Measurements from ENCODE around the gene TMEM117.

Gene TMEM117

GRCh38 chr12:43797561-43798217 lies 38.2 kb upstream of the TMEM117 start:
- no peak overlapping the region for H2BK5ac ChIP-seq (ENCODE audit: low read depth, low read length, poor library complexity)
- H3K4me1 ChIP-seq (ENCODE audit: control insufficient read depth in 1 of 2, insufficient read depth in 2 of 2, low read length in 2 of 2): no peaks in the 10 kb centered on the region
- no peak overlapping the region for H3K23ac ChIP-seq (ENCODE audit: low read length)
- H4K91ac ChIP-seq (ENCODE audit: low read depth, low read length): no peak overlapping the region
- no peak overlapping the region for H2AK5ac ChIP-seq (ENCODE audit: low read length)
- no peak overlapping the region for H2AFZ ChIP-seq (ENCODE audit: insufficient read depth, low read length, poor library complexity)
- no peaks in the 10 kb centered on the region for H3K79me2 ChIP-seq (ENCODE audit: control insufficient read depth, insufficient read depth, low read length, poor library complexity)
- H3K36me3 ChIP-seq (ENCODE audit: control insufficient read depth in 1 of 2, insufficient read depth in 2 of 2, low read length in 2 of 2): peaks cover 8% of the 10 kb centered on the region in 2 experiments
- H3K27me3 ChIP-seq (ENCODE audit: insufficient read depth, low read length): no peaks in the 10 kb centered on the region
- no peak overlapping the region for H3K18ac ChIP-seq (ENCODE audit: low read length)
- no peak overlapping the region for H3K4me3 ChIP-seq (ENCODE audit: low read depth, low read length)
- no peak overlapping the region for H4K8ac ChIP-seq (ENCODE audit: low read depth, low read length)
- no peak overlapping the region for H3K4ac ChIP-seq (ENCODE audit: low read depth, low read length)
- H3K27ac ChIP-seq (ENCODE audit: low read depth, low read length): no peak overlapping the region
- no peak overlapping the region for H2BK12ac ChIP-seq (ENCODE audit: low read length)
- H2BK120ac ChIP-seq (ENCODE audit: insufficient read depth, low read length, poor library complexity): no peak overlapping the region
- no peak overlapping the region for H3K9ac ChIP-seq (ENCODE audit: low read length)
- WGBS (ENCODE audit: extremely low coverage, insufficient coverage, insufficient read length): no CpG with 5 or more reads among the region's 4 CpGs
- H3K79me1 ChIP-seq (ENCODE audit: low read length): no peaks in the 10 kb centered on the region
- H3K4me2 ChIP-seq (ENCODE audit: low read length): no peak overlapping the region
- no peak overlapping the region for H3K14ac ChIP-seq (ENCODE audit: low read length)
- no peak overlapping the region for H4K12ac ChIP-seq (ENCODE audit: low read depth, low read length)
- no peak for DNase-seq
- no peaks in the 10 kb centered on the region for H3K9me3 ChIP-seq (ENCODE audit: insufficient read depth, low read depth, low read length)

- Histone ChIP-seq H3K4me2 (ENCODE audit: low read length) (peak overlapping the region; percentile 60), H2BK5ac (ENCODE audit: low read depth, low read length, poor library complexity) (no peak overlapping the region), H3K14ac (ENCODE audit: low read length) (no peak overlapping the region), H2BK120ac (ENCODE audit: insufficient read depth, low read length, poor library complexity) (no peak overlapping the region), H3K27ac (ENCODE audit: low read depth, low read length) (peak overlapping the region; percentile 94), H3K79me2 (ENCODE audit: control insufficient read depth, insufficient read depth, low read length, poor library complexity) (peaks cover 6% of the 10 kb centered on the region), H4K12ac (ENCODE audit: low read depth, low read length) (no peak overlapping the region), H3K4me3 (ENCODE audit: low read depth, low read length) (peak overlapping the region; percentile 85), H3K27me3 (ENCODE audit: insufficient read depth, low read length) (peaks cover under 1% of the 10 kb centered on the region), H3K4ac (ENCODE audit: low read depth, low read length) (peak overlapping the region; percentile 61), H3K23ac (ENCODE audit: low read length) (no peak overlapping the region), H4K91ac (ENCODE audit: low read depth, low read length) (no peak overlapping the region), H3K36me3 (ENCODE audit: control insufficient read depth in 1 of 2, insufficient read depth in 2 of 2, low read length in 2 of 2) (peaks cover 5 to 8% of the 10 kb centered on the region in 2 experiments), H3K79me1 (ENCODE audit: low read length) (peaks cover 8% of the 10 kb centered on the region), H3K18ac (ENCODE audit: low read length) (peak overlapping the region; percentile 87), H2BK12ac (ENCODE audit: low read length) (no peak overlapping the region), H4K8ac (ENCODE audit: low read depth, low read length) (peak overlapping the region; percentile 94), H2AFZ (ENCODE audit: insufficient read depth, low read length, poor library complexity) (no peak overlapping the region), H3K9me3 (ENCODE audit: insufficient read depth, low read depth, low read length) (no peaks in the 10 kb centered on the region), H2AK5ac (ENCODE audit: low read length) (no peak overlapping the region), H3K9ac (ENCODE audit: low read length) (peak overlapping the region; percentile 76), H3K4me1 (ENCODE audit: control insufficient read depth in 1 of 2, insufficient read depth in 2 of 2, low read length in 2 of 2) (no peaks in the 10 kb centered on the region)
- no CpG with 5 or more reads among the region's 20 CpGs for WGBS (ENCODE audit: extremely low coverage, insufficient coverage, insufficient read length)
- no peak for DNase-seq
Observed at GRCh38 chr12:43805149-43805859, 30.6 kb upstream of the TMEM117 start.

GRCh38 chr12:43805860-43806736 lies 29.8 kb upstream of the TMEM117 start, which contains the start of gene TWF1:
Gene TWF1 (minus strand): TSS chr12:43806317. CDS start chr12:43806245, 72 bp downstream.
- no peak within 1 kb of the TSS for H3K23ac ChIP-seq (ENCODE audit: low read length)
- peak within 1 kb of the TSS; percentile 71 for H4K91ac ChIP-seq (ENCODE audit: low read depth, low read length)
- WGBS (ENCODE audit: extremely low coverage, insufficient coverage, insufficient read length): no CpG with 5 or more reads among the region's 89 CpGs
- H3K27me3 ChIP-seq (ENCODE audit: insufficient read depth, low read length): peaks cover 2% of the 10 kb centered on the region
- H3K4ac ChIP-seq (ENCODE audit: low read depth, low read length): peak within 1 kb of the TSS; percentile 61
- peak within 1 kb of the TSS; percentile 93 for H4K12ac ChIP-seq (ENCODE audit: low read depth, low read length)
- H3K4me3 ChIP-seq (ENCODE audit: low read depth, low read length): peak within 1 kb of the TSS; percentile 85
- peak within 1 kb of the TSS; percentile 94 for H3K27ac ChIP-seq (ENCODE audit: low read depth, low read length)
- H2BK5ac ChIP-seq (ENCODE audit: low read depth, low read length, poor library complexity): peak within 1 kb of the TSS; percentile 83
- peak within 1 kb of the TSS; percentile 97 for H2AFZ ChIP-seq (ENCODE audit: insufficient read depth, low read length, poor library complexity)
- peak within 1 kb of the TSS; percentile 49 for H2AK5ac ChIP-seq (ENCODE audit: low read length)
- peak within 1 kb of the TSS; percentile 70 for H2BK12ac ChIP-seq (ENCODE audit: low read length)
- H3K79me2 ChIP-seq (ENCODE audit: control insufficient read depth, insufficient read depth, low read length, poor library complexity): peaks cover 6% of the 10 kb centered on the region
- peak within 1 kb of the TSS; percentile 86 for H2BK120ac ChIP-seq (ENCODE audit: insufficient read depth, low read length, poor library complexity)
- H3K36me3 ChIP-seq (ENCODE audit: control insufficient read depth in 1 of 2, insufficient read depth in 2 of 2, low read length in 2 of 2): peaks cover 2 to 4% of the 10 kb centered on the region in 2 experiments
- DNase-seq: peak; percentile 79 to 88
- peak within 1 kb of the TSS; percentile 98 for H4K8ac ChIP-seq (ENCODE audit: low read depth, low read length)
- H3K4me2 ChIP-seq (ENCODE audit: low read length): peak within 1 kb of the TSS; percentile 60
- H3K79me1 ChIP-seq (ENCODE audit: low read length): peaks cover 8% of the 10 kb centered on the region
- H3K18ac ChIP-seq (ENCODE audit: low read length): peak within 1 kb of the TSS; percentile 87
- H3K9ac ChIP-seq (ENCODE audit: low read length): peak within 1 kb of the TSS; percentile 76
- peak within 1 kb of the TSS; percentile 94 for H3K14ac ChIP-seq (ENCODE audit: low read length)
- no peaks in the 10 kb centered on the region for H3K9me3 ChIP-seq (ENCODE audit: insufficient read depth, low read depth, low read length)
- no peaks in the 10 kb centered on the region for H3K4me1 ChIP-seq (ENCODE audit: control insufficient read depth in 1 of 2, insufficient read depth in 2 of 2, low read length in 2 of 2)

GRCh38 chr12:43806737-43807072 lies 29.2 kb upstream of the TMEM117 start:
- no peak overlapping the region for H3K23ac ChIP-seq (ENCODE audit: low read length)
- no peak overlapping the region for H2AK5ac ChIP-seq (ENCODE audit: low read length)
- H3K27ac ChIP-seq (ENCODE audit: low read depth, low read length): no peak overlapping the region
- H2BK5ac ChIP-seq (ENCODE audit: low read depth, low read length, poor library complexity): no peak overlapping the region
- H3K36me3 ChIP-seq (ENCODE audit: control insufficient read depth in 1 of 2, insufficient read depth in 2 of 2, low read length in 2 of 2): peaks cover 0 to 2% of the 10 kb centered on the region in 2 experiments
- H3K4ac ChIP-seq (ENCODE audit: low read depth, low read length): no peak overlapping the region
- no peak overlapping the region for H4K8ac ChIP-seq (ENCODE audit: low read depth, low read length)
- H3K9ac ChIP-seq (ENCODE audit: low read length): no peak overlapping the region
- H3K18ac ChIP-seq (ENCODE audit: low read length): no peak overlapping the region
- no peak overlapping the region for H4K12ac ChIP-seq (ENCODE audit: low read depth, low read length)
- peaks cover 2% of the 10 kb centered on the region for H3K27me3 ChIP-seq (ENCODE audit: insufficient read depth, low read length)
- no peaks in the 10 kb centered on the region for H3K9me3 ChIP-seq (ENCODE audit: insufficient read depth, low read depth, low read length)
- H3K14ac ChIP-seq (ENCODE audit: low read length): no peak overlapping the region
- H2BK120ac ChIP-seq (ENCODE audit: insufficient read depth, low read length, poor library complexity): no peak overlapping the region
- H3K79me2 ChIP-seq (ENCODE audit: control insufficient read depth, insufficient read depth, low read length, poor library complexity): peaks cover 6% of the 10 kb centered on the region
- DNase-seq: no peak
- WGBS (ENCODE audit: extremely low coverage, insufficient coverage, insufficient read length): no CpG with 5 or more reads among the region's 3 CpGs
- no peak overlapping the region for H2BK12ac ChIP-seq (ENCODE audit: low read length)
- no peak overlapping the region for H2AFZ ChIP-seq (ENCODE audit: insufficient read depth, low read length, poor library complexity)
- H3K4me3 ChIP-seq (ENCODE audit: low read depth, low read length): peak overlapping the region; percentile 75
- no peak overlapping the region for H4K91ac ChIP-seq (ENCODE audit: low read depth, low read length)
- peaks cover 8% of the 10 kb centered on the region for H3K79me1 ChIP-seq (ENCODE audit: low read length)
- no peaks in the 10 kb centered on the region for H3K4me1 ChIP-seq (ENCODE audit: control insufficient read depth in 1 of 2, insufficient read depth in 2 of 2, low read length in 2 of 2)
- peak overlapping the region; percentile 37 for H3K4me2 ChIP-seq (ENCODE audit: low read length)

Data from trophoblast cell (in vitro differentiated cells and primary cell).